HG03575 (cell line): ENCODE results near the gene PFKL.
A peak's percentile ranks its signal among the peaks of the same experiment; 100 is the strongest.
"Not testable (repeated sequence)": the region's sequence is repeated elsewhere in the genome, so short reads cannot be mapped to it uniquely, and the experiment has no call there.

Source experiments
- ATAC-seq: cut with Tn5 transposase; IDR thresholded peaks from one replicate; pipeline ENCODE4 v1.9.1; 2021; ENCODE audit not compliant: unreplicated experiment, insufficient number of reproducible peaks, low FRiP score; ENCODE audit errors: extremely low read depth

PFKL gene

DNA sequence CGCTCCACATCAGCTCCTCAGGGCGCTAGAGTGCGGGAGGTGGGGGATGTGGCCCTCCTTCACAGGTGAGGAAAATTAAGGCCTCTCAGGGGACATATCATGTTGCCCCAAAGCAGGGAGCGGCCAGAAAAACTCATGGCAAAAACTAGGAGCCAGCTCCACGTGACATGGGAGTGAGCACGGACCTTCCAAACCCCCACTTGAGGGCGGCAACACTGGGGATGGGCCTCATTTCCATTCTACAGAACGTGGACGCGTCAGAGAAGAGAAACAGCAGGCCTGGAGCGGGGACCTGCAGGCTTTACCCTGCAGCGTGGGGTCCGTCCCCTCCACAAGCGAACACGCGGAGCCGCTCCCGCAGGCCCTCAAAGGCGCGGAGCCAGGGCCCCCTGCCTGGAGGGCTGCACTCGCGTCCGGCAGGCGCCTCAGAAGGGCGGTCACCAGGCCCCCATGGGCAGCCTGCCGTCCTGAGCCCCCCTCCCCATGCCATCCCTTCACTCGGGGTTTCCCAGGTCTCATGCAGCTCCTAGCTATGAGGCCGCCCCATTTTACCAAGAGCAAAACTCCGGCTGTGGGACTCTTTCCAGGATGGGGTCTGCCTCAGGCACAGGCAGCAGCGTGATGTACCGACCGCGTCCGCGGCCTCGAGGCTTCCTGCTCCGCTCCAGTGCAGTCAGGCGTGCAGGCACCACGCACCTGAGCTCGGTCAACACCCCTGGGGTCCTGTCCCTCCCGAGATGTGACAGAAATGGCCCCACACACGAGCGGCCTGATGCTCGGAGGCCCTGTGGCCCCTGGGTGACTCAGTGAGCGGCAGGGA is 33.9 kb downstream of the PFKL start:
- no peak for ATAC-seq

DNA sequence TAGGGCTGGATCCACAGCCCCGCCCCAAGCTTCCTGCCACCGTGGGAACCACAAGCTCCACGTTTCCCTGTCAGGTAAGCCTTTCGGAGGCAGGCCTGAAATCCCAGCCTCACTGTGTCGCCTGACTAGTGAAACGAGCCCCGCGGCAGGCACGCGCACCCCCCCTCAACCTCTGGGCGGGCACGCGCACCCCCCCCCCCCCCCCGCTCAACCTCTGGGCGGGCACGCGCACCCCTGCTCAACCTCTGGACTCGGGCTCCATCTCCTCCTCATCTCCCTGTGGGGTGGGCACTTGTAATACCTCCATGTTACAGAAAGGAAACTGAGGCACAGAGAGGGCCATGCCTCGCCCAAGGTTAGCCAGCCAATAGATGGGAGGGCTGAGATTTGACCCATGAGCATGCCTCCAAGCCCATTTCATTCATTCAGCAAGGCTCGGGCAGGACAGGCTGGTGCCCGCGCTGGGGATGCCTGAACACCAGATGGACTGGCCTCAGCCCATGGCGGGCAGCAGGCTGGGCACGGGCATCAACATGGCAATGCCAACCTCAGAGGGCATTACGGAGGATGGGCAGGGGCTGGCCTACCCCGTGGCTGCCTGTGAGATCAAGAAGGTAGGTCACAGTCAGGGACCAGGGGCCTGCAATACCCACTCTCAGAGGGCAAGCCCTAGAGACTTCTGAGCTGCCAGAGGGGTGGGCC is 34.6 kb downstream of the PFKL start:
- no peak for ATAC-seq

DNA sequence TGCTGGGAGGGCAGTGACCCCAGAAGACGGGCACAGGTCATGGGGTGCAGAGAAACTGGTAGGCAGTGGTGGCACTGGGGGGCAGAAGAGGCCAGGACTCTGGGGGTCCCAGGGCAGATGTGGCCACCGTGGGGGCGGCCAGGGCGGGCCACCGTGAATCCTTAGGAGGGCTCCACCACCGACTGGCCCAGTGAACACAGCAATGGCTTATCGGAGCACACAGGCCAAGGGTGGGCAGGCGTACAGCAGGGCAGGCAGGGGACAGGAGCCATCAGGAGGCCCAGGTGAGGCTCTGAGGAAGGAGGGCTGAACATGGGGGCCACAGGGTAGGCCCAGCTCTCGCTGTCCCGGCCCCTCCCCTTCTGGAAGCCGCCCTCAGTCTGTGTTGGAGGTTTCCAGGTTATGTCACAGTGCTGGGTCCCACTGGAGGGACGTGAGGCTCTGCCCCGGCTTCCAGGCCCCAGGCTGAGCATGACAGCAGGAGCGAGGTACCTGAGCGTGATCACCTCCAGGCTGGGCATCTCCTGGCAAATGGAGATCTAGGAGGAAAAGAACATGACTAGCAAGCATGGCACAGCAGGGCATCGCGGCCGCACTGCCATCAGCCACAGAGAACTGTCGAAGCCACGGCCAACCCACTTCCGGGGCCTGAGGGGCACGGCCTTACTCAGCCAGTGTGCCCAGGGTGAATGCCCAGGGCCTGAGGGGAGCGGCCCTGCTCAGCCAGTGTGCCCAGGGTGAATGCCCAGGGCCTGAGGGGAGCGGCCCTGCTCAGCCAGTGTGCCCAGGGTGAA is 35.6 kb downstream of the PFKL start:
- ATAC-seq: no peak

DNA sequence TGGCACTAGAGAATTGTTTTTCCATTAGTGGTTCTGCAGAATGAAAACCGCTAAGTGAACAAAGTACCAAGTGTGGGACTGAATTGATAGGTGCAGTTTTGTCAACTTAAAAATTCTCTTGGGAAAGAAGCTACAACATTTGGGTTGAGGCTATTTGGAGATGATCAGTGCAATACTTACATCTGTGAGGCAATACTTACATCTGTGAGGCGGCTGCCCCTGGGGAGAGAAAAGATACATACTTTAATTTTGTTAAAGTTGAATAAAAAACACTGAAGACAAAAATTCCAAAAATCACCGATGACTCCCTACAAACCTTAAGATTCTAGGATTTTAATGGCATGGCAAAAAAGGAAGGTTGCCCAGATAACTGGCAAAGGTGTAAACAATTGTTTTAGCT is 37.6 kb downstream of the PFKL start:
- ATAC-seq: no peak

DNA sequence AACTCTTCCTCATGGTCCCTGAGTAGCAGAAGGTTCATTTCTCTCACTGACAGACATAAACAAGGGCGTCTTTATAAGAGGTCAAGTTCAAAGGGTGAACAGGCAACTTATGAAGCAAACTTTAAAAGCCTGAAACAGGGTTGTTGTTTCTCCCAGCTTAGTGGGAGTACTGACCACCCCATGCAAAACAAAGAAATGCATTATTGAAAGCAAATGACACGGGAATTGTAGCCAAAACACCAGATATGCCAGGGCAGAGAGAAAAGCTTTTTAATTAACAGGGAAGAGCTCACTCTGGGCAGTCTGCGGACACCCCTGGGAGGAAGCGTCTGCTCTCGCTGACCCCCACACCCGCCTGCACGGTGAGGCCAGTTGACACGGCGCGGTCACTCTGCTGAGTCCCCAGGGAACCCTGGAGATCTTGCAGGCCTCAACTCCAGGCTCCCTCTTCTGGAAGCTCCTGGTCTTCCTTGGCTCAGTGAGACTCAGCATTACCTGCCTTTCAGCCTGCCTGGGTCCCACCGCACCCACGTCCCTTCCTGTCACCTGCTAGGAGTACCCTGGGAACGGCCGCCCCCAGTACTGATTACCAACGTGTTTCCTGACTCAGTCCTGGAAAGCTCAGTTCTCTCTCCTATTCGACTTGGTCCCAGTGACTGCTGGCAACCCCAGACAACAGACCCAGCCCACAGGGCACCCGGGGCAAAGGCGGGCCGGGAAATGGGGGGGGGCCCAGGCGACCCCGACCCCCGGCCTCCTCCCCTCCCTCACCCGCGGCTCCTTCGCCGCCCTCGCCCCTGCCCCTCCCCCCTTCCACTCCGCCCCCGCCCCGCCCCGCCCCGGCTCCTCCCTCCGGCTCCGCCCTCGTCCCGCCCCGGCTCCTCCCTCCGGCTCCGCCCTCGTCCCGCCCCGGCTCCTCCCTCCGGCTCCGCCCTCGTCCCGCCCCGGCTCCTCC is 38.4 kb downstream of the PFKL start:
- ATAC-seq: no peak

DNA sequence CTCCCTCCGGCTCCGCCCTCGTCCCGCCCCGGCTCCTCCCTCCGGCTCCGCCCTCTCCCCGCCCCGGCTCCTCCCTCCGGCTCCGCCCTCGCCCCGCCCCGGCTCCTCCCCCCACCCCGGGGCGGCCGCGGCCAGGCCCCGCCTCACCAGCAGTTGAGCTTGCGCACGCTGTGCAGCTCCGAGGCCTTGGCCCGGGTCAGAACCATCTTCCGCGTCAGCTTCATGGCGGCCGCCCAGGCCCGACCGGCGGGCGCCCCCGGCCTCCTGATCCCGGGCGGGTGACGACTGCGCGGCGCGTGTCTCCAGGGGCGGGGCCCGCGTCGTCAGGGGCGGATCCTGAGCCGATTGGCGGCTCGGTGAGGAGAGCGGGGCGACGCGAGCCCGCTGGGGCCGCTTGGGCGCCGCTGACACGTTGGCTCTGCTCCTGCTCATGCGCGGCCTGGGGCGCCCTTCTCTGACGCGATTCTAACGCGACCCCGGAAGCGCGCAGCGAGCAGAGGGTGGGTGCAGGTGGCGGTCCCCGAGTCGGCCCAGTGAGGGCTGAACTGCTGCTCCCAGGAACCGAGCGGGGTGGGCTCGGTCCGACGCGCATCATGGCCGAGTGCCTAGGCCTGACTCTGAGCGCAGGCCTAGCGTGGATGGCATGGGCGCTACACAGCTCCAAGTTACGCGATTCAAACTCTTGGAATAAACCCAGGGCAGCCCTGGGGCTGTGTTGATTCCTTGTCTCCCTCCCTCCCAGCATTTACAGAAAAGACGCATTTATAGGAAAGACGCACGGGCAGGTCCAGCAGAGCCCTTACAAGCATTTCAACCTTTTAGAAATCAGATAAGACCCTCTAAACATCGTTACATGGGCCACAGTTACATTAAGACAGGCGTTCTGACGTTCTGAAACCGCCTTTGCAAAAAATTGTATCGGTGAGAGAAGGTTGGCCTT is 39.4 kb downstream of the PFKL start, which contains the start of gene CFAP410:
Gene CFAP410, minus strand, starts transcription at position 420 of the 940 bp plus-strand sequence. Its CDS starts 196 bp downstream, at position 224.
- ATAC-seq: peak; percentile 34

DNA sequence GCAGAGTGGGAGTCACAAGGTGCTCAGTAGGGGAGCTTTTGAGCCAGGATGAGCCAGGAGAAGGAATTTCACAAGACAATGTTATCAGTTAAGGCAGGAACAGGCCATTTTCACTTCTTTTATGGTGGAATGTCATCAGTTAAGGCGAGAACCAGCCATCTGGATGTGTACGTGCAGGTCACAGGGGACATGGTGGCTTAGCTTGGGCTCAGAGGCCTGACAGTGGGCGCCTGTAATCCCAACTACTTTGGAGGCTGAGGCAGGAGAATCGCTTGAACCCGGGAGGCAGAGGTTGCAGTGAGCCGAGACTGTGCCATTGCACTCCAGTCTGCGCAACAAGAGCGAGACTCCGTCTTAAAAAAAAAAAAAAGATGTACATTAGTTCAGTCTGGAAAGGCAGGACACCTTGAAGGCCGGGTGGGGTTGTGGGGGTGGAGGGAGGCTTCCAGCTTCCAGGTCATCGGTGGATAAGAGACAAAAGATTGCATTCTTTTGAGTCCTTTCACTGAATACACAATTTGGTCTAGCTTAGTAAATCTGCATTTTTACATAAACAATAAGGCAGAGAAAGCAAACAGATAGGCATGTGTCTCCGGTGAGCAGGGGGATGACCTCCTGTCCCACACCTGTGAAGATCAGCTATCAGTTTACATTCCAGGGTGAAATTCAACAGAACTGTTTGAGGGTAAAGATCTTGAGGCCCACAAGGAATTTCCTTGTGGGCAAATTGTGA is 42.0 kb downstream of the PFKL start:
- ATAC-seq: not testable (repeated sequence)

DNA sequence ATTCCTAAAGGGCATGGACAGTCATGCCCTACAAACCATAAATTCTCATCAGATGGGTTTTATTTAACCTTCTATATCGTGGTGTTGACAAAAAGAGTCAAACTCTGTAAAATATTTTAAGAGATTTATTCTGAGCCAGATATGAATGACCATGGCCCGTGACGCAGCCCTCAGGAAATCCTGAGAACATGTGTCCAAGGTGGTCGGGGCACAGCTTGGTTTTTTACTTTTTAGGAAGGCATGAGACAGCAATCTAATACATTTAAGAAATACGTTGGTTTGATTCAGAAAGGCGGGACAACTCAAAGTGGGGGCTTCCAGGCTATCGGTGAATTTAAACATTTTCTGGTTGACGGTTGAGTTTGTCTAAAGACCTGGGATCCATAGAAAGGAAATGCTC is 43.1 kb downstream of the PFKL start:
- not testable (repeated sequence) for ATAC-seq

DNA sequence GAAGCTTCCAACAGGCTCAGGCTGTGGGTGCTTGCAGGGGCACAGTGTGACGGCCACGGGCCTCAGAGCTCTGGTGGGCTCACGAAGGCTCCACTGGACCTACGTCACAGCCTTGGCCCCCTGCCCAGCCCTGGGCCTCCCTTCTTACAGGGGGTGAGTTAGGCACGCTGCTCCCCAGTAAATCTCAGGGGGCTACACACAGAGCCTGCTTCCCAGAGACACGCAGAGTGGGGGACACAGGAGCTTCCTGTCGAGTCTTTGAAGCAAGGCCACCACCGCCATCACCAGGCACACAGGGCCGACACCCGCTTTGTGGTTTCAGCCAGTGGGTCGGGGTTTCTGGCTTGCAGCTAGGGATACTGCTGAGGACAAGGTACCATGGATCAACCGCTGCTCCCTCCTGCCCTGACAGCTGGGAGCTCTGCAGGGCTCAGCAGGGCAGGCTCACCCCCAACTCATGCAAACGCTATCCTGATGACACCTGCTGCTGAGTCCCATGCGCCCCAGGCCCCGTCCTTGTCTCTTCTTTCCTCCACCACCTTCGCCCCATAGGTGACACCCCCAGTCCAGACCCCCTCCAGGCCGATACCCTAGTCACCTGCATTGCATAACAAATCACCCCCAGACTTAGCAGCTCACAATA is 44.8 kb downstream of the PFKL start:
- no peak for ATAC-seq

DNA sequence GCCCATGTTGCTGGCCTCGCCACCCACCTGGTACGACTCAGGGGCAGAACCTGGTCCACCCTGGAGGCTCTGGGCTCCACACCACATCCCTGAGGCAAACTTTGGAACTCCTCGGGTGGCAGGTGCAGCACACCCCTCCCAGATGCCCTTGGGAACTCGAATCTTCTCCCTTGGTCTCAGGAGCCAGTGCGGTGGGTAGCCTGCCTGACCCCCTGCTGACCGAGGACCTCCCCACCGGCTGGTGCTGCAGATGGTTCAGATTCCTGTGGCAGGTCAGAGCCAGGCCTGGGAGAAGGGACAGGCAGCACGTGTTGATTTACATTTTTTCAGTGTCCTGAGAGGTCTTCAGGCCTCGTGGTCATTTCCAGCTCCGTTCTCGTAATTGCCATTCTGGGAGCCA is 45.6 kb downstream of the PFKL start:
- ATAC-seq: no peak

DNA sequence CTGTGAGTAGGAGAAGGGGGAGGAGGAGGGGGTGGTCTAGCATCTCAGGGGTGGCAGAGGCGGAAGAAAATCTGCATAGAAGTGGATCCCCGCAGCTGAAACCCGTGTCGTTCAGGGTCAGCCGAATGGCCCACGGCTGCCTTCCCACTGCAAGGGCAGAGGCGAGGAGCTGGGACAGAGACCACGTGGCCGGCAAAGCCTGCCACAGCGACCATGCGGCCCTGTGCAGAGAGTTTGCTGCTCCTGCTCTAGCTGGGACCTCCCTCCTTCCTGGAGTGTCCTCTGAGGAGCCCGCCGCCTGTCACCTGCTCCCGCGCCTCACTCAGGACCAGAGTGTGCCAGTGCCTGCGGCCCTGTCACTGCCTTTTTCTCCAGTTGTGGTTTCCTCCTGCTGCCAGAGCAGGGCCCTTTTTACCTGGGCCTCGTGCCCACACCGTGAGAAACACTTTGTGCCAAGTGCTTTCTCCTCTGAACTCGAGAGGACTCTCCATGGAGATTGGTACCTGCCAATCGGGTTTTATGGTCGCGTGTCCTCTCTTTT is 48.1 kb downstream of the PFKL start:
- no peak for ATAC-seq

DNA sequence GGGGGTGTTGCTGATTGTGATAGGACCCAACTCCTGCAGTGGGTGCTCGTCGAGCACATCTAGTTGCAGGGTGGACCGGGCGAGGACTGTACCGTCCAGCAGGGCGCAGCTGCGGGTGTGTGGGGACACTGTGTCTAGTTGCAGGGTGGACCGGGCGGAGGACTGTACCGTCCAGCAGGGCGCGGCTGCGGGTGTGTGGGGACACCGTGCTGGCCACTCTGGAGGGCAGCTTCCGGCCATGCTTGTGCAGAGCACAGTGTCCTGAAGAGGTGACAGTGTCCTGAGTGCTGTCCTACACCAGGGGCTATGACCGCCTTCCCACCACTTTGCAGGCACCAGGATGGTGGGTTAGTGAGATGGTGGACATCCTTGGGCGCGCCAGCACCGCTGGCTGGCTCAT is 49.0 kb downstream of the PFKL start:
- ATAC-seq: no peak

DNA sequence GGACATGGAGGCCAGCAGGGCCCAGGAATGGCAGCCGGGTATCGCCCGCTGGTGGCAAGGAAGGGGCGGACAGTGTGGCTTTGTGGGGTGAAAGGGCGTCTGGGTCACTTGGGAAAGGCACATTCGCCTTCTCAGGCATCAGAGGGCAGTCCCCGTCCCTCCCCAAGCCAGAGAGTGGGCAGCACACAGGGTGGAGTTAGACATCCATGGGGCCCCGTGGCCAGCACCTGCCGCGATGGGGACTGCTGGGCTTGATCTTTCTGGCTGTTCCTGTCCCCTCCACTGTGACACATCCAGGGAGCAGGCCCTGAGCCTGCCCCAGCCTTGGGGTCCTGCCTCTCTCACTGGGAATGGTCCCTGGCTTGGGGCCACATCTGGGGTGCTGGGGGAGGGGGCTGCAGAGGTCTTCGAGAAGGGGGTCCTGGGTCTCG is 49.6 kb downstream of the PFKL start:
- no peak for ATAC-seq

DNA sequence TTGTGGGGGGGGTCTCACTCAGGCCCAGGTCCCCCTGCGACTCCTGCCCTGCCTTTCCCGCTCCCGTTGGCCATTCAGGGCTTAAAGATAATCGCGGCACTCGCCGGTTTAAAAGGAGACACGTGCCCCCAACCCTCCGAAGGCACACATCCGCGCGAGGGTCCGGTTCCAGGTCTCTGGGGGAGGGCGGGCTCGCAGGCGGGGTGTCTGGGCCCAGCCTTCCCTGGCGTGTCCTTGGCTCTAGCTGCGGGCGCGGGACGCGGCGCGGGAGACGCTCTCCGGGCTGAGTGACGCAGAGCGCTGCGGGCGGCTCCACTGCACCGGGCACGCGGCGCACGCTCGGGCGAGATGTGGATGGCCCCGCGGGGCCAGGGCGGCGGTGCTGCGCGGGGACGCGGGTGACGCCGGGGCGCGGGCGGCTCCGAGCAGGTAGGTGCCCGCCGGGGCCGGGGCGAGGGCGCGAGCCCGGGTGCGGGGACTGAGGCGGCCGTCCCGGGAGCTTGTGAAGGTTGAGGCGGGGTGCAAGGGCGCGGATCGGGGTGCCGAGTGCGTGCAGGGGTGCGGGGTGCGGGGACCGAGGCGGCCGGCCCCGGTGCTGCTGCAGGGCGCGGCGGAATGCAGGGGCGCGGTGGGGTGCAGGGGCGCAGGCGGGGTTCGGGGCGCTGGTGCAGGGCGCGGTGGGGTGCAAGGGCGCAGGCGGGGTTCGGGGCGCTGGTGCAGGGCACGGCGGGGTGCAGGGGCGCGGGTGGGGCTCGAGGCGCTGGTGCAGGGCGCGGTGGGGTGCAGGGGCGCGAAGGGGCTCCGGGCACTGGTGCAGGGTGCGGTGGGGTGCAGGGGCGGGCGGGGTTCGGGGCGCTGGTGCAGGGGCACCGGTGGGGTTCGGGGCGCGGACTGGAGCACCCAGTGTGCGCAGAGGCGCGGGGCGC is 50.3 kb downstream of the PFKL start:
- ATAC-seq: no peak

DNA sequence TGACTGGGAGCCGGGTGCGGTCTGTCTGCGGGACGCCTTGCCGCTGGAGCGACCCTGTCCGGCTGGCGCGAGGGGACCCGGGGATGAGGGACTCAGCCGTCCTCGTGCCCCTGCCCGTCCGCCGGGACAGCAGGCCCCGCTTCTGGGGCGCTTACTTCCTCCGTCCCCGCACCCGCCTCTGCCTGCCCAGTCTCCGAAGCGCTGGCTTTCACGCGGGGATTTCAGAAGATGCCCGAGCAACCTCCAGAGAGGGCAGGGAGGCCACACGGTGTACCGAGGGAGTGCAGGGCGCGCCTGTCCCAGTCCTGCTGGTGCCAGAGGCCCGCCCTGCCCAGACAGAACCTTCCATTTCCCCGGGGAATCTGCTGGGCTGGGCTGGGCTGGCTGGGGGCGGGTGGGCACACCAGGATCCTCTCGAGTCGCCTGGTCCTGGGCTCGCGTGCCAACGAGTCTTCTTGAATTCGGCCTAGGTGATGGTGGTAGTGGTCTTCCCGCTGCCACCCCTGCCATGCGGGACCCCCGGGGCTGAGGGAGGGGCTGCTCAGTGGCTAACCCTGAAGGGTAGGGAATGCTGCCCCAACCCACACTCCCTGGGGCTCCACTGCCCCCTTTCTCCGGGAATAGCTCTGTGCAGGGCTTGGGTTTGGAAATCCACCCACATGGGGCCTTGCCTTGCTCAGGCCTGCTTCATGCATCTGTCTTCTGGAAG is 51.1 kb downstream of the PFKL start:
- no peak for ATAC-seq
